PC-9 (cell line): Measurements from ENCODE around the gene IFNA5.

ENCODE experiments used
- CTCF ChIP-seq: fragments of 200-600 bp; sonication (generic); conservative IDR thresholded peaks from 2 replicates; pipeline ENCODE4 v1.6.1; 2017; ENCODE audit warnings: mixed run types, antibody characterized with exemption, mild to moderate bottlenecking, moderate library complexity
- EZH2 ChIP-seq: fragments of 200-600 bp; sonication (generic); IDR thresholded peaks from 2 replicates; pipeline ENCODE4 v1.8.0; 2017; ENCODE audit warnings: antibody characterized with exemption, low read depth

- TF ChIP-seq EZH2 (no peak), CTCF (no peak)
Measured at GRCh38 chr9:21305213-21305612, at the start of gene IFNA5.
